ENCODE results near the gene CLIC5.

DNA sequence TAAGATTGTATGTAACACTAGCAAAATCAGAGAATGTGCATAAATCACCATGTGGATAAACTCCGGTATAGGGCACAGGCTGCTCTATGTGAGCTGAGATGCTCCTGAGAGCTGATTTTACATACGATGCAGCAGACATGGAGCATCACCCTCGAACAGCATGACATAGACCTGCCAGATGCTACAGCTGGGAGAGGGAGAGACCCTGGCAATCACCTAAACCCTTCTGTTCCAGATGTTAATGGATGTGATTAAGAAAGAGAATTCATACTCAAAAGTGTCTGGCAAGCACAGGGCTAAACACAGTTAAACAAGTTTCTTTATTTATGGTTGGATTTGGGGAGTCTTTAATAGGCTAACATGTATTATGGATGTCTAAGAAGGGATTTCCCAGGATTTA is 157.0 kb downstream of the CLIC5 start:
- TF ChIP-seq CTCF (IDR thresholded peaks at IDR 0.05), result no peak
- no peak for TF ChIP-seq POLR2A (IDR thresholded peaks at IDR 0.05)
- TF ChIP-seq POLR2AphosphoS5 (IDR thresholded peaks at IDR 0.05), result no peak
